ENCODE results near the gene FKRP. TPM values are rescaled to one million over a fixed set of nuclear protein-coding genes. Genes with fewer than 3 reads are reported as not detected.
"Not testable (repeated sequence)": the region's sequence is repeated elsewhere in the genome, so short reads cannot be mapped to it uniquely, and the experiment has no call there.

Gene FKRP
- total RNA-seq, 2 experiments from 2014 or later, result 7.7 to 10.1 TPM

DNA sequence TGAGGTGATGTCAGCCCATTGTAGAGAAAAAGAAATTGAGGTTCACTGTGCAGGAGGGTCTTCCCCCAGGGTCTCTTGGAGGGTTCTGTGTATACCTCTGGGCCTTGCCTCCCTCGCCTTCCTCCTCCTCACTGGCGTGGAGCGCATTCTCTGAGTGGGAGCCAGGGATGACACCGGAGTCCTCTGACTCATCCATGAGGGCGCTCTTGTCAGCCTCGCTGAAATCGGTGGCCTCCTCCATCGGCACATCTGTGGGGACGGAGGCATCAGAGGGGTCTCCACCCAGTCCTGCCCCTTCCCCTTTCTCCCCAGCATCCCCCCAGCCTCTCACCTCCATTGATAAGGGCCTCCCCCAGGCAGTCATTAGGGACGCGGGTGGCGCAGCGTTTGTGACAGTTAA lies 45.2 kb upstream of the FKRP start:
- Mint-ChIP-seq H3K4me3 (no peak overlapping the region), H3K9me3 (no peaks in the 10 kb centered on the region), H3K36me3 (ENCODE audit: low read depth) (peaks cover 40% of the 10 kb centered on the region), H3K4me1 (ENCODE audit: low read depth) (peaks cover 7% of the 10 kb centered on the region), H3K27me3 (no peaks in the 10 kb centered on the region), H3K27ac (no peak overlapping the region)
- ChIA-PET CTCF (interaction anchor here (3.9 kb wide), 1 partner anchor 28 kb away, joined by 21 read pairs; no protein-coding TSS in a partner anchor), POLR2A (interaction anchor here (1.0 kb wide), 1 partner anchor 14 kb away, joined by 3 read pairs; no protein-coding TSS in a partner anchor)
- intact Hi-C loops (cut with micrococcal nuclease), result no loop called here
- DNase-seq (no peak), ATAC-seq (no peak)
- TF ChIP-seq, protein P1, sequence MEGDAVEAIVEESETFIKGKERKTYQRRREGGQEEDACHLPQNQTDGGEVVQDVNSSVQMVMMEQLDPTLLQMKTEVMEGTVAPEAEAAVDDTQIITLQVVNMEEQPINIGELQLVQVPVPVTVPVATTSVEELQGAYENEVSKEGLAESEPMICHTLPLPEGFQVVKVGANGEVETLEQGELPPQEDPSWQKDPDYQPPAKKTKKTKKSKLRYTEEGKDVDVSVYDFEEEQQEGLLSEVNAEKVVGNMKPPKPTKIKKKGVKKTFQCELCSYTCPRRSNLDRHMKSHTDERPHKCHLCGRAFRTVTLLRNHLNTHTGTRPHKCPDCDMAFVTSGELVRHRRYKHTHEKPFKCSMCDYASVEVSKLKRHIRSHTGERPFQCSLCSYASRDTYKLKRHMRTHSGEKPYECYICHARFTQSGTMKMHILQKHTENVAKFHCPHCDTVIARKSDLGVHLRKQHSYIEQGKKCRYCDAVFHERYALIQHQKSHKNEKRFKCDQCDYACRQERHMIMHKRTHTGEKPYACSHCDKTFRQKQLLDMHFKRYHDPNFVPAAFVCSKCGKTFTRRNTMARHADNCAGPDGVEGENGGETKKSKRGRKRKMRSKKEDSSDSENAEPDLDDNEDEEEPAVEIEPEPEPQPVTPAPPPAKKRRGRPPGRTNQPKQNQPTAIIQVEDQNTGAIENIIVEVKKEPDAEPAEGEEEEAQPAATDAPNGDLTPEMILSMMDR (IDR thresholded peaks at IDR 0.05), result no peak

- TF ChIP-seq, protein P1 (IDR thresholded peaks at IDR 0.05), result peak; percentile 95
- intact Hi-C loops (cut with micrococcal nuclease), result loop anchor here (1.0 kb wide), 1 partner anchor 25 kb away; no protein-coding TSS in a partner anchor
- H3K4me1 Mint-ChIP-seq (ENCODE audit: low read depth), result peaks cover 7% of the 10 kb centered on the region
- peaks cover 39% of the 10 kb centered on the region for H3K36me3 Mint-ChIP-seq (ENCODE audit: low read depth)
- H3K4me3 Mint-ChIP-seq, result no peak overlapping the region
- no peaks in the 10 kb centered on the region for H3K27me3 Mint-ChIP-seq
- ChIA-PET POLR2A (interaction anchor here (1.0 to 1.9 kb wide), 5 partner anchors 14 to 40 kb away, joined by 3 to 6 read pairs (median 4); no protein-coding TSS in a partner anchor), CTCF (interaction anchor here (0.6 to 6.4 kb wide), 40 partner anchors 9 to 193 kb away, joined by 3 to 95 read pairs (median 5); partner anchors contain the start of genes DACT3 and PRKD2)
- H3K9me3 Mint-ChIP-seq, result no peaks in the 10 kb centered on the region
- H3K27ac Mint-ChIP-seq, result peak overlapping the region; percentile 57
- peak; percentile 94 for DNase-seq
- ATAC-seq, result peak; percentile 98
Observed at GRCh38 chr19:46704379-46705076, 41.3 kb upstream of the FKRP start.

- ChIA-PET POLR2A (interaction anchor here (0.9 to 1.7 kb wide), 4 partner anchors 13 to 100 kb away, joined by 3 to 4 read pairs (median 3); no protein-coding TSS in a partner anchor), CTCF (interaction anchor here (0.7 to 2.7 kb wide), 2 partner anchors 18 to 81 kb away, joined by 3 to 21 read pairs; no protein-coding TSS in a partner anchor)
- Mint-ChIP-seq H3K27ac (no peak overlapping the region), H3K36me3 (ENCODE audit: low read depth) (peaks cover 40% of the 10 kb centered on the region), H3K4me3 (no peak overlapping the region), H3K9me3 (no peaks in the 10 kb centered on the region), H3K4me1 (ENCODE audit: low read depth) (peaks cover 10% of the 10 kb centered on the region), H3K27me3 (no peaks in the 10 kb centered on the region)
- DNase-seq, result no peak
- intact Hi-C loops (cut with micrococcal nuclease), result no loop called here
- TF ChIP-seq, protein P1 (IDR thresholded peaks at IDR 0.05), result no peak
- no peak for ATAC-seq
Observed at GRCh38 chr19:46710687-46711086, 35.2 kb upstream of the FKRP start.

- peak overlapping the region; percentile 43 for H3K27ac Mint-ChIP-seq
- intact Hi-C loops (cut with micrococcal nuclease); H3K9me3 Mint-ChIP-seq; ATAC-seq; H3K27me3 Mint-ChIP-seq; DNase-seq: not testable (repeated sequence)
- H3K4me3 Mint-ChIP-seq, result peak overlapping the region; percentile 86
- ChIA-PET CTCF (interaction anchor here (2.1 to 5.7 kb wide), 4 partner anchors 10 to 99 kb away, joined by 4 to 75 read pairs (median 26); no protein-coding TSS in a partner anchor), POLR2A (interaction anchor here (1.2 to 3.6 kb wide), 5 partner anchors 16 to 73 kb away, joined by 3 to 27 read pairs (median 5); partner anchors contain the start of gene SLC1A5)
- peaks cover 33% of the 10 kb centered on the region for H3K36me3 Mint-ChIP-seq (ENCODE audit: low read depth)
- H3K4me1 Mint-ChIP-seq (ENCODE audit: low read depth), result peaks cover 13% of the 10 kb centered on the region
Observed at GRCh38 chr19:46712768-46713338, 33.0 kb upstream of the FKRP start.

GRCh38 chr19:46713781-46714443 lies 31.9 kb upstream of the FKRP start:
- peaks cover 24% of the 10 kb centered on the region for H3K4me1 Mint-ChIP-seq (ENCODE audit: low read depth)
- peak overlapping the region; percentile 86 for H3K4me3 Mint-ChIP-seq
- ChIA-PET CTCF (interaction anchor here (0.6 to 5.7 kb wide), 9 partner anchors 8 to 110 kb away, joined by 3 to 75 read pairs (median 4); partner anchors contain the start of gene DACT3), POLR2A (interaction anchor here (0.7 to 3.6 kb wide), 14 partner anchors 7 to 113 kb away, joined by 3 to 27 read pairs (median 5); partner anchors contain the start of genes CALM3 and SLC1A5)
- H3K27ac Mint-ChIP-seq, result peak overlapping the region; percentile 94
- no peaks in the 10 kb centered on the region for H3K9me3 Mint-ChIP-seq
- ATAC-seq, result peak; percentile 50
- peak; percentile 83 for DNase-seq
- intact Hi-C loops (cut with micrococcal nuclease), result no loop called here
- H3K27me3 Mint-ChIP-seq, result no peaks in the 10 kb centered on the region
- peaks cover 32% of the 10 kb centered on the region for H3K36me3 Mint-ChIP-seq (ENCODE audit: low read depth)
- TF ChIP-seq, protein P1 (IDR thresholded peaks at IDR 0.05), result no peak
